Thyroid gland (tissue), 4 donors: ENCODE results near the gene DMD.

Source experiments
- CTCF ChIP-seq, 6 experiments: fragments of 200-600 bp in 3 of 6; fragments of 450-650 bp in 3 of 6; sonication (generic) in 3 of 6; IDR thresholded peaks; one replicate each; pipeline ENCODE4 v1.5.1; 2016 to 2019; ENCODE audit warnings: antibody characterized with exemption in 6 of 6, mild to moderate bottlenecking in 2 of 6, inconsistent platforms in 1 of 6, moderate library complexity in 1 of 6
- POLR2A ChIP-seq, 2 donors: fragments of 450-650 bp; IDR thresholded peaks; one replicate each; pipeline ENCODE4 v1.6.1; 2017; ENCODE audit warnings: antibody characterized with exemption in 2 of 2, mild to moderate bottlenecking in 2 of 2, moderate library complexity in 1 of 2

GRCh38 chrX:31123335-31123734, 2088.0 kb downstream of the DMD start:
- TF ChIP-seq POLR2A (IDR thresholded peaks at IDR 0.05) (no peak), CTCF (IDR thresholded peaks at IDR 0.05) (no peak)
